GM21786 (cell line): ENCODE measurements around the gene MAML3.
A peak's percentile ranks its signal among the peaks of the same experiment; 100 is the strongest.

Source experiments
- ATAC-seq: cut with Tn5 transposase; IDR thresholded peaks from one replicate; pipeline ENCODE4 v1.9.1; 2021; ENCODE audit not compliant: unreplicated experiment

Gene MAML3

GRCh38 chr4:140153718-140154571 lies at the start of gene MAML3:
Gene MAML3, minus strand, starts transcription at chr4:140154184. Its CDS starts 857 bp downstream, at chr4:140153327.
- ATAC-seq, result peak; percentile 50

GRCh38 chr4:140198942-140199341 lies 45.0 kb upstream of the MAML3 start:
- no peak for ATAC-seq

GRCh38 chr4:140195806-140196205 lies 41.8 kb upstream of the MAML3 start:
- ATAC-seq, result no peak

- no peak for ATAC-seq
Measured at GRCh38 chr4:140189805-140190204, 35.8 kb upstream of the MAML3 start.

GRCh38 chr4:140188975-140189374 lies 35.0 kb upstream of the MAML3 start:
- no peak for ATAC-seq

- ATAC-seq, result no peak
Measured at GRCh38 chr4:140187316-140187695, 33.3 kb upstream of the MAML3 start.

GRCh38 chr4:140186651-140187315 lies 32.8 kb upstream of the MAML3 start:
- no peak for ATAC-seq

- ATAC-seq, result no peak
Measured at GRCh38 chr4:140186082-140186438, 32.1 kb upstream of the MAML3 start.

GRCh38 chr4:140185412-140186081 lies 31.6 kb upstream of the MAML3 start:
- ATAC-seq, result no peak

GRCh38 chr4:140183270-140183669 lies 29.3 kb upstream of the MAML3 start:
- no peak for ATAC-seq

GRCh38 chr4:140180577-140180976 lies 26.6 kb upstream of the MAML3 start:
- no peak for ATAC-seq

GRCh38 chr4:140176735-140177134 lies 22.8 kb upstream of the MAML3 start:
- ATAC-seq, result no peak

- ATAC-seq, result no peak
Measured at GRCh38 chr4:140174543-140174942, 20.6 kb upstream of the MAML3 start.

- ATAC-seq, result no peak
Measured at GRCh38 chr4:140172960-140173359, 19.0 kb upstream of the MAML3 start.

GRCh38 chr4:140170299-140170698 lies 16.3 kb upstream of the MAML3 start:
- no peak for ATAC-seq

GRCh38 chr4:140168936-140169335 lies 15.0 kb upstream of the MAML3 start:
- ATAC-seq, result no peak

- no peak for ATAC-seq
Measured at GRCh38 chr4:140168474-140168873, 14.5 kb upstream of the MAML3 start.

GRCh38 chr4:140163029-140163810 lies 9.2 kb upstream of the MAML3 start:
- ATAC-seq, result no peak

- ATAC-seq, result no peak
Measured at GRCh38 chr4:140162596-140162995, 8.6 kb upstream of the MAML3 start.

- ATAC-seq, result no peak
Measured at GRCh38 chr4:140158365-140159030, 4.5 kb upstream of the MAML3 start.

GRCh38 chr4:140157341-140157740 lies 3.4 kb upstream of the MAML3 start:
- ATAC-seq, result no peak
